ENCODE results near the gene JAZF1.

JAZF1 gene

GRCh38 chr7:27963056-27963455 lies 217.5 kb downstream of the JAZF1 start:
- intact Hi-C loops (cut with DNase I; ENCODE audit: low total_unique reads), result no loop called here
- no peak overlapping the region for H3K4me3 ChIP-seq
- no peak overlapping the region for H3K27ac ChIP-seq
- peaks cover 0 to 20% (median 3%) of the 10 kb centered on the region in 4 donors for H3K4me1 ChIP-seq
- TF ChIP-seq CTCF (IDR thresholded peaks at IDR 0.05), result no peak
- no peaks in the 10 kb centered on the region for H3K9me3 ChIP-seq
- H3K36me3 ChIP-seq, result no peaks in the 10 kb centered on the region
- no peak for DNase-seq
- H3K27me3 ChIP-seq, result no peaks in the 10 kb centered on the region

GRCh38 chr7:27962273-27962672 lies 218.3 kb downstream of the JAZF1 start:
- no peaks in the 10 kb centered on the region for H3K9me3 ChIP-seq
- intact Hi-C loops (cut with DNase I; ENCODE audit: low total_unique reads), result no loop called here
- TF ChIP-seq CTCF (IDR thresholded peaks at IDR 0.05), result no peak
- no peak for DNase-seq
- H3K4me1 ChIP-seq, result peaks cover 0 to 20% (median 3%) of the 10 kb centered on the region in 4 donors
- H3K27ac ChIP-seq, result no peak overlapping the region
- H3K27me3 ChIP-seq, result no peaks in the 10 kb centered on the region
- H3K36me3 ChIP-seq, result no peaks in the 10 kb centered on the region
- no peak overlapping the region for H3K4me3 ChIP-seq

GRCh38 chr7:27961255-27961654 lies 219.3 kb downstream of the JAZF1 start:
- H3K4me3 ChIP-seq, result no peak overlapping the region
- intact Hi-C loops (cut with DNase I; ENCODE audit: low total_unique reads), result no loop called here
- no peaks in the 10 kb centered on the region for H3K36me3 ChIP-seq
- no peak overlapping the region for H3K27ac ChIP-seq
- no peak for DNase-seq
- no peak for TF ChIP-seq CTCF (IDR thresholded peaks at IDR 0.05)
- no peaks in the 10 kb centered on the region for H3K9me3 ChIP-seq
- no peaks in the 10 kb centered on the region for H3K27me3 ChIP-seq
- H3K4me1 ChIP-seq, result peaks cover 0 to 14% (median 3%) of the 10 kb centered on the region in 4 donors

- Histone ChIP-seq H3K9me3 (no peaks in the 10 kb centered on the region), H3K36me3 (no peaks in the 10 kb centered on the region), H3K4me1 (peaks cover 0 to 8% (median 3%) of the 10 kb centered on the region in 4 donors), H3K27ac (no peak overlapping the region), H3K27me3 (no peaks in the 10 kb centered on the region), H3K4me3 (no peak overlapping the region)
- TF ChIP-seq CTCF (IDR thresholded peaks at IDR 0.05), result no peak
- intact Hi-C loops (cut with DNase I; ENCODE audit: low total_unique reads), result no loop called here
- DNase-seq, result no peak
These were observed 220.2 kb downstream of the JAZF1 start for GRCh38 chr7:27960415-27960814.

GRCh38 chr7:27958933-27959548 lies 221.6 kb downstream of the JAZF1 start:
- no peak for TF ChIP-seq CTCF (IDR thresholded peaks at IDR 0.05)
- Histone ChIP-seq H3K27ac (no peak overlapping the region), H3K27me3 (no peaks in the 10 kb centered on the region), H3K36me3 (no peaks in the 10 kb centered on the region), H3K4me1 (peaks cover 0 to 6% (median 3%) of the 10 kb centered on the region in 4 donors), H3K4me3 (no peak overlapping the region), H3K9me3 (no peaks in the 10 kb centered on the region)
- intact Hi-C loops (cut with DNase I; ENCODE audit: low total_unique reads), result no loop called here
- DNase-seq, result no peak

GRCh38 chr7:27955596-27955995 lies 225.0 kb downstream of the JAZF1 start:
- Histone ChIP-seq H3K36me3 (no peaks in the 10 kb centered on the region), H3K27me3 (no peaks in the 10 kb centered on the region), H3K9me3 (no peaks in the 10 kb centered on the region), H3K4me3 (no peak overlapping the region), H3K4me1 (peaks cover 0 to 18% (median 7%) of the 10 kb centered on the region in 4 donors), H3K27ac (no peak overlapping the region)
- no peak for DNase-seq
- intact Hi-C loops (cut with DNase I; ENCODE audit: low total_unique reads), result no loop called here
- TF ChIP-seq CTCF (IDR thresholded peaks at IDR 0.05), result no peak

All from tibial artery (tissue), 4 donors.